Measurements from ENCODE around the gene GRB7. TPM values are rescaled to one million over a fixed set of nuclear protein-coding genes. Genes with fewer than 3 reads are reported as not detected.
"Not testable (repeated sequence)": the region's sequence is repeated elsewhere in the genome, so short reads cannot be mapped to it uniquely, and the experiment has no call there.

The GRB7 gene
- total RNA-seq, 2 donors from 2014 or later: 18.2 to 27.7 TPM

DNA sequence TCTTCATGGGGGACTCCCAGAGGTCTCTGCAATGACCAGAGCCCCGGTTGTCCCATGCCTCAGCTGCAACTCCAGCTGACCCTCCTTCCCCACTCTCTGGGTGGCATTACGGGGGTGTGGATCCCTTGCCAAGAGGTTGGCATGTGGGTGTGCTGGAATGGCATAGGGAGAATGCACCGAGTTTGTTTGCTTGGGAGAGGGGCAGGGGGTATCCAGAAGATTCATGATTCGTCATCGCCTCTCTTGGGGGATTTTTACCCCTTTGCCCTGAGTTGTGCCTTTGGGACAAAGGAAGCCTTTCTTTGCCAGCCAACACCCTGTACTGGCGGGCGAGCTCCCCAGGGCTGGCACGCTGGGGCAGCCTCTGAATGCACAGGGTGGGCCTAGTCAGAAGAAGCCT is 31.4 kb upstream of the GRB7 start:
- intact Hi-C loops (cut with DNase I, micrococcal nuclease): no loop called here
- ATAC-seq (peak; percentile 6), DNase-seq (no peak)

DNA sequence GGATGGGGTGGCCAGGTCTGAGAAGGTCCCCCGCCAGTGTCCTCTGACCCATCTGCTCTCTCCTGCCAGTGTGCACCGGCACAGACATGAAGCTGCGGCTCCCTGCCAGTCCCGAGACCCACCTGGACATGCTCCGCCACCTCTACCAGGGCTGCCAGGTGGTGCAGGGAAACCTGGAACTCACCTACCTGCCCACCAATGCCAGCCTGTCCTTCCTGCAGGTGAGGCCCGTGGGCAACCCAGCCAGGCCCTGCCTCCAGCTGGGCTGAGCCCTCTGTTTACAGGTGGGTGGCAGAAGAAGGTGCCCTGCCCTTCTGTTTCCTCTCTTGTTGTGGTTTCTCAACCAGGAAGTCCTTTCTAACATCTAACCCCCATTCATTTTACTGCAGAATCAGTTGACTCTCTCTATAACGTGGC is 30.8 kb upstream of the GRB7 start:
- intact Hi-C loops (cut with DNase I, micrococcal nuclease): no loop called here
- peak; percentile 75 for ATAC-seq
- peak; percentile 71 to 82 for DNase-seq

- ATAC-seq (no peak), DNase-seq (no peak)
- intact Hi-C loops (cut with DNase I, micrococcal nuclease): no loop called here
These were observed 28.3 kb upstream of the GRB7 start for GRCh38 chr17:39709319-39709997.

DNA sequence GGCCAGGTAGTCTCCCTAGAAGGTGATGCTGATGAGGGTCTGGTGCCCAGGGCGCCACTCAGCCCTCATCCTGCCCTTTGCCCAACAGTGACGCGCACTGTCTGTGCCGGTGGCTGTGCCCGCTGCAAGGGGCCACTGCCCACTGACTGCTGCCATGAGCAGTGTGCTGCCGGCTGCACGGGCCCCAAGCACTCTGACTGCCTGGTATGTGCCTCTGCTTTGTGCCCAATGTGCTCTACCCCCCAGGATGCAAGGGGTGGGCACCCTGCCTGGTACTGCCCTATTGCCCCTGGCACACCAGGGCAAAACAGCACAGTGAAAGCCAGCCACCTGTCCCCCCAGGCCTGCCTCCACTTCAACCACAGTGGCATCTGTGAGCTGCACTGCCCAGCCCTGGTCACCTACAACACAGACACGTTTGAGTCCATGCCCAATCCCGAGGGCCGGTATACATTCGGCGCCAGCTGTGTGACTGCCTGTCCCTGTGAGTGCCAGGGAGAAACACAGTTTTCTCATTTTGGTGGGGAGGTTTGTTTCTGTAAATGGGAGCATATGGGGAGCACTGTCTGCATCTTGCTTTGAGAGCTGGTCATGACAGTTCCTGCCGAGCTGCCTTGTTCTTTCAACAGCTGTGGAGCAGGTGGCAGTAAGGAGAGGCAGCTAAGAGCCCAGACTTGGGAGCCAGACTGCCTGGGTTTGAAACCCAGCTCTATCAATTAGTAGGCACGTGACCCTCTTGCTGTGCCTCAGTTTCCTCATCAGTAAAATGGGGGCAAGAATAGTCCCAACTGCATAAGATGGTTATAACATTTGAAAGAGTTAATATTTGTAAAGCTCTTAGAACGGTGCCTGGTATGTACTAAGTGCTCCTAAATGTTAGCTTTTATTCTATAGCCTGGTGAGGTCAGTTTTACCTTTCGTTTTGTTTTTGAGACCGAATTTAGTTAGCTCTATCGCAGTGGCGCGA is 27.5 kb upstream of the GRB7 start:
- no peak for ATAC-seq
- DNase-seq: no peak
- intact Hi-C loops (cut with DNase I, micrococcal nuclease): no loop called here

GRCh38 chr17:39711071-39711470 is 26.7 kb upstream of the GRB7 start:
- ATAC-seq; intact Hi-C loops (cut with DNase I, micrococcal nuclease): not testable (repeated sequence)

GRCh38 chr17:39711851-39712250 is 25.9 kb upstream of the GRB7 start:
- DNase-seq: no peak
- intact Hi-C loops (cut with DNase I, micrococcal nuclease): no loop called here
- ATAC-seq: no peak

More at GRCh38 chr17:39711071-39711470, 26.7 kb upstream of the GRB7 start:
- DNase-seq: not testable (repeated sequence)

DNA sequence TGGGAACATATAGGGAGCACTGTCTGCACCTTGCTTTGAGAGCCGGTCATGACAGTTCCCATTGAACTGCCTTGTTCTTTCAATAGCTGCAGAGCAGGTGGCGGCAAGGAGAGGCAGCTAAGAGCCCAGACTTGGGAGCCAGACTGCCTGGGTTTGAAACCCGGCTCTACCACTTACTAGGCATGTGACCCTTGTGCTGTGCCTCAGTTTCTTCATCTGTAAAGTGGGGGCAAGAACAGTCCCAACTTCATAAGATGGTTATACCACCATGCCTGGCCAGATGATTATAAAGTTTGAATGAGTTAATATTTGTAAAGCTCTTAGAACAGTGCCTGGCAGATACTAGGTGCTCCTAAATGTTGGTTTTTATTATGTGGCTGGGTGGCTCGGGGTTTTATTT is 23.5 kb upstream of the GRB7 start:
- DNase-seq (no peak), ATAC-seq (no peak)
- intact Hi-C loops (cut with DNase I, micrococcal nuclease): no loop called here

GRCh38 chr17:39715375-39716072 is 22.2 kb upstream of the GRB7 start:
- intact Hi-C loops (cut with DNase I, micrococcal nuclease): no loop called here
- no peak for ATAC-seq
- DNase-seq: peak in 1 of 2 donors; percentile 16

DNA sequence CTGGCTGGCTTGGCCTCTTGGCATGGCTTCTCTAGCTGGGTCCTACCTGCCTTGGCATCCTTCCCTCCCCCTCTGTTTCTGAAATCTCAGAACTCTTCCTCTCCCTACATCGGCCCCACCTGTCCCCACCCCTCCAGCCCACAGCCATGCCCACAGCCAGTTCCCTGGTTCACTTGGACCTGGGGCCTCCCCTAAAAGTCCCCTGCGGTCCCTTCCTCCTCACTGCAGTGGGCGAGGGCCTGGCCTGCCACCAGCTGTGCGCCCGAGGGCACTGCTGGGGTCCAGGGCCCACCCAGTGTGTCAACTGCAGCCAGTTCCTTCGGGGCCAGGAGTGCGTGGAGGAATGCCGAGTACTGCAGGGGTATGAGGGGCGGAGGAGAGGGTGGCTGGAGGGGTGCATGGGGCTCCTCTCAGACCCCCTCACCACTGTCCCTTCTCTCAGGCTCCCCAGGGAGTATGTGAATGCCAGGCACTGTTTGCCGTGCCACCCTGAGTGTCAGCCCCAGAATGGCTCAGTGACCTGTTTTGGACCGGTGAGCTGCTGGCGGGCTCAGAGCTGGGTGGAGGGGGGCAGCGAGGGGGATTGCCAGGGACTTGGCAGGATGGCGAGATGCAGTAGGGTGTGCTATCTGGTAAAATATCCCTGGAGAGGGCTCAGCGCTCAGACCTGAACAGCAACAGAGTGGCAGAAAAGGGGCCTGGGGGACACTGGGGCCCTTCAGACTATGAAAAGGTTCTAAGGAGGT is 21.5 kb upstream of the GRB7 start:
- ATAC-seq (peak; percentile 34), DNase-seq (peak in 1 of 2 donors; percentile 17)
- intact Hi-C loops (cut with DNase I, micrococcal nuclease): no loop called here

DNA sequence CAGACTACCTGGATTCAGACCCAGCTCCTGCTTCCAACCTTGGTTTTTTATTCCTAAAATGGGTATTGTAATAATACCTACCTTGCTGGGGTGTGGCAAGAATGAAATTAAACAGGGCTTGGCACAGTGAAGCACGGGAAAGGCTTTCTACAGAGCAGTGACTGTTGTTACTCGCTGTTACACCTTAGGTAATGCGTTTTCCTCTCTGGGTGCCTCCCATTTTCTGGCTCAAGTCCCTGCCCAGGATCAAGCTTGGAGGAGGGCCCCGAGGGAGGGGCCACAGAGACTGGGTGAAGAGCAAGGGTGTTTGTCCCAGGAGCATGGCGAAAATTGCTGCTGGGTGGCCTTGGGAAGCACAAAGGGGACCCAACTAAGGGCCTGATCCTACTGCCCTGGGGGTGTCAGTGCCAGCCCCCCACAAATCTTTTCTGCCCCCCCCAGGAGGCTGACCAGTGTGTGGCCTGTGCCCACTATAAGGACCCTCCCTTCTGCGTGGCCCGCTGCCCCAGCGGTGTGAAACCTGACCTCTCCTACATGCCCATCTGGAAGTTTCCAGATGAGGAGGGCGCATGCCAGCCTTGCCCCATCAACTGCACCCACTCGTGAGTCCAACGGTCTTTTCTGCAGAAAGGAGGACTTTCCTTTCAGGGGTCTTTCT is 20.7 kb upstream of the GRB7 start:
- intact Hi-C loops (cut with DNase I, micrococcal nuclease): no loop called here
- ATAC-seq (peak; percentile 86), DNase-seq (peak; percentile 78 to 79)

- no peak for DNase-seq
- intact Hi-C loops (cut with DNase I, micrococcal nuclease): no loop called here
- no peak for ATAC-seq
These were observed 20.1 kb upstream of the GRB7 start for GRCh38 chr17:39717660-39718059.

GRCh38 chr17:39719563-39720355 is 18.0 kb upstream of the GRB7 start:
- peak; percentile 41 for ATAC-seq
- DNase-seq: peak in 1 of 2 donors; percentile 49
- intact Hi-C loops (cut with DNase I, micrococcal nuclease): no loop called here

- no peak for ATAC-seq
- intact Hi-C loops (cut with DNase I, micrococcal nuclease): no loop called here
- no peak for DNase-seq
These were observed 15.6 kb upstream of the GRB7 start for GRCh38 chr17:39722104-39722503.

- intact Hi-C loops (cut with DNase I, micrococcal nuclease): no loop called here
- DNase-seq (peak in 1 of 2 donors; percentile 62), ATAC-seq (peak; percentile 58)
These were observed 14.5 kb upstream of the GRB7 start for GRCh38 chr17:39722965-39723848.

DNA sequence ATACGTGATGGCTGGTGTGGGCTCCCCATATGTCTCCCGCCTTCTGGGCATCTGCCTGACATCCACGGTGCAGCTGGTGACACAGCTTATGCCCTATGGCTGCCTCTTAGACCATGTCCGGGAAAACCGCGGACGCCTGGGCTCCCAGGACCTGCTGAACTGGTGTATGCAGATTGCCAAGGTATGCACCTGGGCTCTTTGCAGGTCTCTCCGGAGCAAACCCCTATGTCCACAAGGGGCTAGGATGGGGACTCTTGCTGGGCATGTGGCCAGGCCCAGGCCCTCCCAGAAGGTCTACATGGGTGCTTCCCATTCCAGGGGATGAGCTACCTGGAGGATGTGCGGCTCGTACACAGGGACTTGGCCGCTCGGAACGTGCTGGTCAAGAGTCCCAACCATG is 13.0 kb upstream of the GRB7 start:
- intact Hi-C loops (cut with DNase I, micrococcal nuclease): no loop called here
- ATAC-seq: no peak

GRCh38 chr17:39725923-39726322 is 11.8 kb upstream of the GRB7 start:
- intact Hi-C loops (cut with DNase I, micrococcal nuclease): not testable (repeated sequence)

More for the DNA sequence above, 13.0 kb upstream of the GRB7 start:
- DNase-seq: no peak

More at GRCh38 chr17:39725923-39726322, 11.8 kb upstream of the GRB7 start:
- not testable (repeated sequence) for ATAC-seq, DNase-seq
